ENCODE data around the gene PLAGL2.
A peak's percentile ranks its signal among the peaks of the same experiment; 100 is the strongest.

PLAGL2 gene

GRCh38 chr20:32206760-32207625, 550 bp downstream of the PLAGL2 start:
- H3K9me3 ChIP-seq: no peaks in the 10 kb centered on the region
- H3K4me3 ChIP-seq (ENCODE audit: low read depth, low read length): peak overlapping the region; percentile 100
- peaks cover 19% of the 10 kb centered on the region for H3K36me3 ChIP-seq
- peaks cover 6% of the 10 kb centered on the region; the same call in 1 of the 2 replicates for H3K4me1 ChIP-seq
- no peaks in the 10 kb centered on the region for H3K27me3 ChIP-seq
- DNase-seq: no peak
- no peak for TF ChIP-seq CTCF (IDR thresholded peaks at IDR 0.05; ENCODE audit: low read depth, low read length)

- Histone ChIP-seq H3K4me1 (peaks cover 6% of the 10 kb centered on the region; the same call in 1 of the 2 replicates), H3K4me3 (ENCODE audit: low read depth, low read length) (peak overlapping the region; percentile 100), H3K27me3 (no peaks in the 10 kb centered on the region), H3K36me3 (peaks cover 25% of the 10 kb centered on the region), H3K9me3 (no peaks in the 10 kb centered on the region)
- no peak for DNase-seq
- no peak for TF ChIP-seq CTCF (IDR thresholded peaks at IDR 0.05; ENCODE audit: low read depth, low read length)
These were observed 1.4 kb downstream of the PLAGL2 start for GRCh38 chr20:32205843-32206759.

- TF ChIP-seq CTCF (IDR thresholded peaks at IDR 0.05; ENCODE audit: low read depth, low read length): no peak
- Histone ChIP-seq H3K9me3 (no peaks in the 10 kb centered on the region), H3K4me3 (ENCODE audit: low read depth, low read length) (peak overlapping the region; percentile 100), H3K27me3 (no peaks in the 10 kb centered on the region), H3K4me1 (peaks cover 6% of the 10 kb centered on the region; the same call in 1 of the 2 replicates), H3K36me3 (peaks cover 33% of the 10 kb centered on the region)
- DNase-seq: no peak
These were observed 2.3 kb downstream of the PLAGL2 start for GRCh38 chr20:32205110-32205842.

GRCh38 chr20:32204205-32205109, 3.1 kb downstream of the PLAGL2 start:
- Histone ChIP-seq H3K36me3 (peaks cover 38% of the 10 kb centered on the region), H3K9me3 (no peaks in the 10 kb centered on the region), H3K4me3 (ENCODE audit: low read depth, low read length) (no peak overlapping the region), H3K4me1 (peaks cover 6% of the 10 kb centered on the region; the same call in 1 of the 2 replicates), H3K27me3 (no peaks in the 10 kb centered on the region)
- DNase-seq: no peak
- no peak for TF ChIP-seq CTCF (IDR thresholded peaks at IDR 0.05; ENCODE audit: low read depth, low read length)

Measured in BE2C (cell line).